Measurements from ENCODE around the gene SMC6. TPM values are rescaled to one million over a fixed set of nuclear protein-coding genes. Genes with fewer than 3 reads are reported as not detected.

The SMC6 gene
- total RNA-seq, 4 donors from 2014 or later: 7.5 to 11.0 (median 9.6) TPM

- H3K4me1 ChIP-seq: no peaks in the 10 kb centered on the region
- no peak overlapping the region for H3K4me3 ChIP-seq
- in situ Hi-C loops (cut with MboI; ENCODE audit: low sequenced_read_pairs in 4 of 4) (loop anchor here in 2 of 4 donors (25.0 kb wide), 1 partner anchor 452 kb away; no protein-coding TSS in a partner anchor), intact Hi-C loops (cut with DNase I; ENCODE audit: low total_unique reads) (no loop called here)
- H3K27ac ChIP-seq: peak overlapping the region in 1 of 4 donors; percentile 5
- no peaks in the 10 kb centered on the region for H3K27me3 ChIP-seq
- H3K36me3 ChIP-seq: peaks cover 0 to 61% of the 10 kb centered on the region in 2 donors
- no peak for TF ChIP-seq CTCF (IDR thresholded peaks at IDR 0.05 in 4 of 5, conservative IDR thresholded peaks at IDR 0.05 in 1 of 5)
- no peaks in the 10 kb centered on the region for H3K9me3 ChIP-seq
- no peak for DNase-seq
- peak in 1 of 2 donors; percentile 30 for ATAC-seq
Observed at GRCh38 chr2:17709897-17710296, 43.7 kb downstream of the SMC6 start.

GRCh38 chr2:17708501-17708900 lies 45.1 kb downstream of the SMC6 start:
- peaks cover 0 to 62% of the 10 kb centered on the region in 2 donors for H3K36me3 ChIP-seq
- in situ Hi-C loops (cut with MboI; ENCODE audit: low sequenced_read_pairs in 4 of 4) (loop anchor here in 2 of 4 donors (25.0 kb wide), 1 partner anchor 454 kb away; no protein-coding TSS in a partner anchor), intact Hi-C loops (cut with DNase I; ENCODE audit: low total_unique reads) (no loop called here)
- no peak overlapping the region for H3K27ac ChIP-seq
- no peaks in the 10 kb centered on the region for H3K4me1 ChIP-seq
- no peaks in the 10 kb centered on the region for H3K9me3 ChIP-seq
- H3K27me3 ChIP-seq: no peaks in the 10 kb centered on the region
- TF ChIP-seq POLR2A (IDR thresholded peaks at IDR 0.05): no peak
- no peak for TF ChIP-seq CTCF (IDR thresholded peaks at IDR 0.05 in 4 of 5, conservative IDR thresholded peaks at IDR 0.05 in 1 of 5)
- no peak overlapping the region for H3K4me3 ChIP-seq
- no peak for DNase-seq
- no peak for ATAC-seq

GRCh38 chr2:17706845-17707244 lies 46.8 kb downstream of the SMC6 start:
- Histone ChIP-seq H3K4me3 (no peak overlapping the region), H3K27me3 (no peaks in the 10 kb centered on the region), H3K27ac (no peak overlapping the region), H3K36me3 (peaks cover 5 to 58% of the 10 kb centered on the region in 2 donors), H3K4me1 (no peaks in the 10 kb centered on the region), H3K9me3 (no peaks in the 10 kb centered on the region)
- ATAC-seq (no peak), DNase-seq (no peak)
- intact Hi-C loops (cut with DNase I; ENCODE audit: low total_unique reads): no loop called here
- no peak for TF ChIP-seq CTCF (IDR thresholded peaks at IDR 0.05 in 4 of 5, conservative IDR thresholded peaks at IDR 0.05 in 1 of 5)
- no peak for TF ChIP-seq POLR2A (IDR thresholded peaks at IDR 0.05)
- in situ Hi-C loops (cut with MboI; ENCODE audit: low sequenced_read_pairs in 4 of 4): loop anchor here in 2 of 4 donors (25.0 kb wide), 1 partner anchor 455 kb away; no protein-coding TSS in a partner anchor

- DNase-seq (no peak), ATAC-seq (no peak)
- in situ Hi-C loops (cut with MboI; ENCODE audit: low sequenced_read_pairs in 4 of 4) (no loop called here), intact Hi-C loops (cut with DNase I; ENCODE audit: low total_unique reads) (no loop called here)
- Histone ChIP-seq H3K9me3 (no peaks in the 10 kb centered on the region), H3K36me3 (peaks cover 7 to 67% of the 10 kb centered on the region in 2 donors), H3K4me3 (no peak overlapping the region), H3K27ac (no peak overlapping the region), H3K27me3 (no peaks in the 10 kb centered on the region), H3K4me1 (no peaks in the 10 kb centered on the region)
- TF ChIP-seq CTCF (IDR thresholded peaks at IDR 0.05 in 4 of 5, conservative IDR thresholded peaks at IDR 0.05 in 1 of 5): no peak
- no peak for TF ChIP-seq POLR2A (IDR thresholded peaks at IDR 0.05)
Observed at GRCh38 chr2:17690776-17691175, 62.8 kb downstream of the SMC6 start.

- no peak for TF ChIP-seq POLR2A (IDR thresholded peaks at IDR 0.05)
- no peak for TF ChIP-seq CTCF (IDR thresholded peaks at IDR 0.05 in 4 of 5, conservative IDR thresholded peaks at IDR 0.05 in 1 of 5)
- DNase-seq (no peak), ATAC-seq (no peak)
- H3K9me3 ChIP-seq: no peaks in the 10 kb centered on the region
- intact Hi-C loops (cut with DNase I; ENCODE audit: low total_unique reads): no loop called here
- peaks cover 3 to 49% of the 10 kb centered on the region in 2 donors for H3K36me3 ChIP-seq
- no peaks in the 10 kb centered on the region for H3K4me1 ChIP-seq
- H3K4me3 ChIP-seq: no peak overlapping the region
- in situ Hi-C loops (cut with MboI; ENCODE audit: low sequenced_read_pairs in 4 of 4): no loop called here
- H3K27me3 ChIP-seq: no peaks in the 10 kb centered on the region
- no peak overlapping the region for H3K27ac ChIP-seq
Observed at GRCh38 chr2:17689010-17689409, 64.6 kb downstream of the SMC6 start.
